Endothelial cell of umbilical vein (primary cell): Measurements from ENCODE around the gene SLC6A7. TPM values are rescaled to one million over a fixed set of nuclear protein-coding genes. Genes with fewer than 3 reads are reported as not detected.

Experiments used
- BruUV-seq: library from RNA; stranded (reverse); fragments of 400-500 nt; replicated peaks from 2 replicates; lab custom pipeline; 2021; lab: Mats Ljungman, UMichigan
- CTCF ChIA-PET: fragments of 300-600, 350-600 bp; sonication (Branson Sonifier 250); formaldehyde crosslinking; loops from one replicate; lab custom pipeline; 2021; ENCODE audit warnings: antibody characterized with exemption, inconsistent platforms; lab: Charles Lee
- POLR2A ChIA-PET: fragments of 300-600, 350-600 bp; sonication (Branson Sonifier 250); formaldehyde crosslinking; loops from one replicate; lab custom pipeline; 2021; ENCODE audit warnings: antibody characterized with exemption, inconsistent platforms; lab: Charles Lee
- DNase-seq: peaks from one replicate; pipeline ENCODE4 v3.0.0-alpha.2; 2011; ENCODE audit warnings: low read depth, low spot score
- FAIRE-seq: peaks from 2 replicates; lab custom pipeline; 2011; peaks lifted over from hg19 to GRCh38; lab: Jason Lieb, UNC
- H2AFZ ChIP-seq: 2 replicates; pipeline ENCODE4 v1.6.0; 2012; ENCODE audit warnings: low read depth, low read length, control low read depth, inconsistent platforms
- H3K27ac ChIP-seq: 2 replicates; pipeline ENCODE4 v1.5.1; 2011; ENCODE audit warnings: low read depth, mild to moderate bottlenecking, control low read depth, low read length, moderate library complexity; ENCODE audit not compliant: insufficient read depth
- H3K27me3 ChIP-seq, 2 experiments: 2 replicates each; pipeline versions ENCODE4 v1.6.0 to v1.6.1; 2011; ENCODE audit warnings: low read length in 2 of 2, mixed read lengths in 1 of 2; ENCODE audit not compliant: control insufficient read depth in 2 of 2, insufficient read depth in 2 of 2
- H3K36me3 ChIP-seq, 2 experiments: 2 replicates in 1 of 2; 3 replicates in 1 of 2; pipeline ENCODE4 v1.5.1; 2011; ENCODE audit warnings: low read length in 2 of 2, mild to moderate bottlenecking in 1 of 2, moderate library complexity in 1 of 2; ENCODE audit not compliant: control insufficient read depth in 2 of 2, insufficient read depth in 2 of 2; ENCODE audit errors: extremely low read depth in 1 of 2
- H3K4me1 ChIP-seq: 3 replicates; pipeline ENCODE4 v1.5.1; 2011; ENCODE audit warnings: mild to moderate bottlenecking, low read length; ENCODE audit not compliant: control insufficient read depth, insufficient read depth; ENCODE audit errors: extremely low read depth
- H3K4me2 ChIP-seq: 2 replicates; pipeline ENCODE4 v1.6.1; 2011; ENCODE audit warnings: low read length, control low read depth, mixed read lengths; ENCODE audit not compliant: insufficient read depth
- H3K4me3 ChIP-seq, 3 experiments: fragments of 200-600 bp in 1 of 3; sonication (generic), shearing (Covaris generic) in 1 of 3; replicated peaks in 1 of 3; 2 replicates each; pipeline ENCODE4 v1.5.1; 2011 to 2016; ENCODE audit warnings: control low read depth in 3 of 3, low read length in 3 of 3, mild to moderate bottlenecking in 2 of 3, inconsistent platforms in 1 of 3, low read depth in 1 of 3, moderate library complexity in 1 of 3; ENCODE audit not compliant: insufficient read depth in 1 of 3
- H3K79me2 ChIP-seq: 2 replicates; pipeline ENCODE4 v1.6.0; 2012; ENCODE audit warnings: low read length, inconsistent platforms; ENCODE audit not compliant: control insufficient read depth, insufficient read depth
- H3K9ac ChIP-seq: replicated peaks from 2 replicates; pipeline ENCODE3; 2011; ENCODE audit warnings: low read length, control low read depth; ENCODE audit not compliant: insufficient read depth; ENCODE audit errors: extremely low read depth
- H3K9me1 ChIP-seq: replicated peaks from 3 replicates; pipeline ENCODE4 v1.6.0; 2011; ENCODE audit warnings: mild to moderate bottlenecking, low read length; ENCODE audit not compliant: control insufficient read depth, insufficient read depth; ENCODE audit errors: extremely low read depth
- H3K9me3 ChIP-seq: replicated peaks from 2 replicates; pipeline ENCODE4 v1.5.1; 2012; ENCODE audit warnings: low read length, inconsistent platforms; ENCODE audit not compliant: control insufficient read depth, insufficient read depth
- H4K20me1 ChIP-seq: replicated peaks from 2 replicates; pipeline ENCODE3; 2011; ENCODE audit warnings: mild to moderate bottlenecking, low read length; ENCODE audit not compliant: control insufficient read depth, insufficient read depth; ENCODE audit errors: extremely low read depth
- EZH2 ChIP-seq: IDR thresholded peaks from 2 replicates; pipeline ENCODE4 v1.6.1; 2012; ENCODE audit warnings: borderline replicate concordance, low read depth, mild to moderate bottlenecking, moderate library complexity, low read length, inconsistent platforms; ENCODE audit not compliant: severe bottlenecking
- FOS ChIP-seq: IDR thresholded peaks from 2 replicates; pipeline ENCODE4 v1.6.1; 2011; ENCODE audit warnings: mild to moderate bottlenecking, low read length, moderate library complexity, borderline replicate concordance; ENCODE audit not compliant: insufficient read depth
- JUN ChIP-seq: IDR thresholded peaks from 2 replicates; pipeline ENCODE4 v1.6.1; 2011; ENCODE audit warnings: borderline replicate concordance, low read depth; ENCODE audit not compliant: insufficient read length, insufficient read depth
- MYC ChIP-seq: IDR thresholded peaks from one replicate; pipeline ENCODE4 v1.6.1; 2011; ENCODE audit warnings: mild to moderate bottlenecking, low read depth, low read length
- POLR2AphosphoS5 ChIP-seq: IDR thresholded peaks from 2 replicates; pipeline ENCODE4 v1.6.1; 2012; ENCODE audit warnings: low read depth, mild to moderate bottlenecking, control low read depth, low read length, moderate library complexity; ENCODE audit not compliant: insufficient read depth
- dilution Hi-C: fragments of 300-500 bp; cut with MboI; formaldehyde crosslinking; loops from one replicate; pipeline ENCODE4 v1.15.0; 2019; ENCODE audit warnings: low sequenced_read_pairs; ENCODE audit not compliant: extremely low pct_ligation_motif_present
- intact Hi-C: fragments of 100-400 bp; cut with micrococcal nuclease; formaldehyde crosslinking; loops from one replicate; pipeline ENCODE4 v1.10.0; 2022
- polyA plus RNA-seq, 4 experiments: library from polyadenylated mRNA; depleted of rRNA in 3 of 4; stranded (reverse) in 3 of 4; unstranded in 1 of 4; fragments of >200 nt; gene quantifications; 2 replicates each; pipeline versions ENCODE4 v1.2.1 to v1.2.3, GENCODE V29; 2011 to 2012; ENCODE audit warnings: missing spikeins in 1 of 4
- total RNA-seq: library from RNA; stranded (reverse); gene quantifications from 2 replicates; pipeline ENCODE4 v1.2.3, GENCODE V29; 2021
- TF ChIP-seq, protein P1 (sequence below), 2 donors: IDR thresholded peaks; 1 replicate in 1 of 2; 2 replicates in 1 of 2; pipeline ENCODE4 v1.5.1; 2011; ENCODE audit warnings: low read length in 2 of 2, mild to moderate bottlenecking in 2 of 2, moderate library complexity in 2 of 2, control low read depth in 1 of 2, inconsistent platforms in 1 of 2, low read depth in 1 of 2; ENCODE audit not compliant: insufficient read depth in 1 of 2; ENCODE audit errors: extremely low read depth in 1 of 2
- TF ChIP-seq, protein P2 (sequence below): IDR thresholded peaks from 2 replicates; pipeline ENCODE4 v1.6.1; 2011; ENCODE audit not compliant: insufficient read depth, insufficient read length

The SLC6A7 gene
- total and polyA plus RNA-seq, 2 donors (not counting 3 experiments of a cell fraction or from before 2014, with no cell fraction given) = not detected

DNA sequence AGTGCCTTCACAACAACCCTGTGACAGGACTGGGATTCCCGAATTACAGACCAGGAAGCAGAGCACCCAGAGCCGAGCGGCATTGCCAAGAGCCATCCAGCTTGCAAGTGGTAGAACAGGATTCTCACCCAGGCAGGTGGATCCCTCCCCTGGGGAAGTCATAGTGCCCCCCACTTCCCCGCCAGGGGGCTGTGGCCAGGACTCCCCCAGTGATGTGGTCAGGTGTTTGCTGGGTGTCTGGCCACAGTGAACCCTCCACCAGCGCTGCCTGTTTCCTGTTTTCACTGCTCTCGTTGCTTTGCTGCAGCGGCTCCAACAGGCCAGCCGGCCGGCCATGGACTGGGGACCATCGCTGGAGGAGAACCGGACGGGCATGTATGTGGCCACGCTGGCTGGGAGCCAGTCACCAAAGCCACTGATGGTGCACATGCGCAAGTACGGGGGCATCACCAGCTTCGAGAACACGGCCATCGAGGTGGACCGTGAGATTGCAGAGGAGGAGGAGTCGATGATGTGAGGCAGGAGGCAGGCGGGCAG, 19.3 kb downstream of the SLC6A7 start:
- Histone ChIP-seq H3K4me2 (no peak overlapping the region), H4K20me1 (no peaks in the 10 kb centered on the region), H3K4me3 (no peak overlapping the region), H3K4me1 (no peaks in the 10 kb centered on the region), H3K79me2 (no peaks in the 10 kb centered on the region), H3K9me3 (no peaks in the 10 kb centered on the region), H3K9me1 (no peaks in the 10 kb centered on the region), H3K27me3 (peaks cover 0 to 9% of the 10 kb centered on the region in 2 experiments), H2AFZ (no peak overlapping the region), H3K27ac (no peak overlapping the region), H3K36me3 (no peaks in the 10 kb centered on the region), H3K9ac (no peak overlapping the region)
- CTCF ChIA-PET = no interaction called here
- DNase-seq = no peak
- no peak for FAIRE-seq
- no TSS peak for BruUV-seq
- dilution Hi-C loops (no loop called here), intact Hi-C loops (no loop called here)
- POLR2A ChIA-PET = no interaction called here
- TF ChIP-seq MYC (no peak), JUN (no peak), POLR2AphosphoS5 (no peak), FOS (no peak), EZH2 (no peak)
- TF ChIP-seq, protein P1, sequence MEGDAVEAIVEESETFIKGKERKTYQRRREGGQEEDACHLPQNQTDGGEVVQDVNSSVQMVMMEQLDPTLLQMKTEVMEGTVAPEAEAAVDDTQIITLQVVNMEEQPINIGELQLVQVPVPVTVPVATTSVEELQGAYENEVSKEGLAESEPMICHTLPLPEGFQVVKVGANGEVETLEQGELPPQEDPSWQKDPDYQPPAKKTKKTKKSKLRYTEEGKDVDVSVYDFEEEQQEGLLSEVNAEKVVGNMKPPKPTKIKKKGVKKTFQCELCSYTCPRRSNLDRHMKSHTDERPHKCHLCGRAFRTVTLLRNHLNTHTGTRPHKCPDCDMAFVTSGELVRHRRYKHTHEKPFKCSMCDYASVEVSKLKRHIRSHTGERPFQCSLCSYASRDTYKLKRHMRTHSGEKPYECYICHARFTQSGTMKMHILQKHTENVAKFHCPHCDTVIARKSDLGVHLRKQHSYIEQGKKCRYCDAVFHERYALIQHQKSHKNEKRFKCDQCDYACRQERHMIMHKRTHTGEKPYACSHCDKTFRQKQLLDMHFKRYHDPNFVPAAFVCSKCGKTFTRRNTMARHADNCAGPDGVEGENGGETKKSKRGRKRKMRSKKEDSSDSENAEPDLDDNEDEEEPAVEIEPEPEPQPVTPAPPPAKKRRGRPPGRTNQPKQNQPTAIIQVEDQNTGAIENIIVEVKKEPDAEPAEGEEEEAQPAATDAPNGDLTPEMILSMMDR (IDR thresholded peaks at IDR 0.05; ENCODE audit: extremely low read depth in 1 of 2, insufficient read depth in 1 of 2, low read depth in 1 of 2, low read length in 2 of 2) = no peak
- TF ChIP-seq, protein P2, sequence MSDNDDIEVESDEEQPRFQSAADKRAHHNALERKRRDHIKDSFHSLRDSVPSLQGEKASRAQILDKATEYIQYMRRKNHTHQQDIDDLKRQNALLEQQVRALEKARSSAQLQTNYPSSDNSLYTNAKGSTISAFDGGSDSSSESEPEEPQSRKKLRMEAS = no peak
